ENCODE results near the gene LRP6. TPM values are rescaled to one million over a fixed set of nuclear protein-coding genes. Genes with fewer than 3 reads are reported as not detected.

LRP6 gene
- total RNA-seq, 2 donors from 2014 or later: 26.2 to 37.9 TPM

GRCh38 chr12:12091977-12092663 is 174.7 kb downstream of the LRP6 start:
- no peak for TF ChIP-seq CTCF (IDR thresholded peaks at IDR 0.05)
- no peaks in the 10 kb centered on the region for H3K9me3 ChIP-seq
- no peaks in the 10 kb centered on the region for H3K27me3 ChIP-seq
- H3K4me3 ChIP-seq: no peak overlapping the region
- intact Hi-C loops (cut with DNase I): no loop called here
- no peaks in the 10 kb centered on the region for H3K36me3 ChIP-seq
- H3K9ac ChIP-seq (ENCODE audit: low read depth in 2 of 2, low read length in 2 of 2): no peak overlapping the region
- H3K27ac ChIP-seq: no peak overlapping the region
- no peak for DNase-seq
- no peaks in the 10 kb centered on the region for H3K4me1 ChIP-seq

DNA sequence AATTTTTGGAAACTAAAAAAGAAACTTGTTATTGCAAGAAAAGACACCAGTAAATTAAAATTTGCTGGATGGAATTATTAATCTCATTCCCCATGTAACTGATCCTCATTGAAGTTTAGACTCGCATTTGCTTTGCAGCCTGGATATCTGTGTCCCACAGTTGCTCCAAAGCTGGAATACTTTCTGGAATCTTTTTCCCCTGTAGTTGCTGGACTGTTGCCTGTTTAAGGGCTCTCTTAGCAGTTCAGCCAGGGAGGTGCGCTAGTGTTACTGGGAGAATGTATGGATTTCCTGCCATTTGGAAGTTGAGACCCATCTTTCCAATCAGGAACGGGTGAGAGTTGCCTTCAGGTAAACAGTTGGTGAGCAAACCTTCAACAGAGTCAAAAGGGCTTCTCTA is 175.8 kb downstream of the LRP6 start:
- no peak for TF ChIP-seq CTCF (IDR thresholded peaks at IDR 0.05)
- no peak overlapping the region for H3K4me3 ChIP-seq
- H3K27ac ChIP-seq: no peak overlapping the region
- no peaks in the 10 kb centered on the region for H3K36me3 ChIP-seq
- H3K4me1 ChIP-seq: no peaks in the 10 kb centered on the region
- H3K9ac ChIP-seq (ENCODE audit: low read depth in 2 of 2, low read length in 2 of 2): no peak overlapping the region
- no peaks in the 10 kb centered on the region for H3K27me3 ChIP-seq
- no peak for DNase-seq
- no peaks in the 10 kb centered on the region for H3K9me3 ChIP-seq
- intact Hi-C loops (cut with DNase I): no loop called here

DNA sequence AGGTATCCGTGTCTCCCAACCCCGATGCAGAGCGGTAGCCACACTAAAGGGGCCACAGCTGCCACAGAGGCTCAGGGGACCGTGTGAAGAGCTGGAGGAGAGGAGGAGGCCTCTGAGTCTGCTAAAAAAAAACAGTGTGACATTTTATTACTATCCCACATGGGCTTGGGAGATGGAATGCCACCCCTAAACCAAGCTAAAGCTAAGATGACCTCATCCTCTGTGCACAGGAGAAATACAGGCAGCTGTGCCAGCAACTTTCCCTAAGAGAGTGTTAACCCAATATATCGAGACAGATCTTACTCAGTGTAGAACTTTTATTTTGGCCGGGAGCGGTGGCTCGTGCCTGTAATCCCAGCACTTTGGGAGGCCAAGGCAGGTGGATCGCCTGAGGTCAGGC is 178.1 kb downstream of the LRP6 start:
- no peaks in the 10 kb centered on the region for H3K27me3 ChIP-seq
- TF ChIP-seq CTCF (IDR thresholded peaks at IDR 0.05): no peak
- H3K4me1 ChIP-seq: no peaks in the 10 kb centered on the region
- H3K9ac ChIP-seq (ENCODE audit: low read depth in 2 of 2, low read length in 2 of 2): no peak overlapping the region
- DNase-seq: no peak
- no peaks in the 10 kb centered on the region for H3K9me3 ChIP-seq
- no peak overlapping the region for H3K4me3 ChIP-seq
- intact Hi-C loops (cut with DNase I): no loop called here
- H3K36me3 ChIP-seq: no peaks in the 10 kb centered on the region
- no peak overlapping the region for H3K27ac ChIP-seq

DNA sequence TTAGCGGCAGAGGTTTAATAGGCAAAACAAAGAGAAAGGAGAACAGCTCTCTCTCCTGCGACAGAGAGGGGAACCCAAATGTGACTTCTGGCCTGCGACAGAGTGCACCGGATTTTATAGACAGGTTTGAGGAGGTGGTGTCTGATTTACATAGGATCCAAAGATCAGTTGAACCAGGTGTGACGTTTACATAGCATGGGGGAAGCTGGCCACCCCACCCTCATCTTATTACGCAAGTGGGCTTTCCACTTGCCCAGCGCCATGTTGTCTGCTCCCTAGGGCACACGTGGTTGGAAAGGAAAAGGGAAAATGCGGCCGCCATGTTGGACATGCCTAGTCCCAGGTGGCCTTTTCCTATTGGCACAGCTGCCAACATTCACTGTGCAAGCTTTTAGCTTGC is 178.7 kb downstream of the LRP6 start:
- intact Hi-C loops (cut with DNase I): no loop called here
- H3K9ac ChIP-seq (ENCODE audit: low read depth in 2 of 2, low read length in 2 of 2): no peak overlapping the region
- no peak overlapping the region for H3K27ac ChIP-seq
- no peaks in the 10 kb centered on the region for H3K36me3 ChIP-seq
- no peak for TF ChIP-seq CTCF (IDR thresholded peaks at IDR 0.05)
- no peaks in the 10 kb centered on the region for H3K4me1 ChIP-seq
- H3K9me3 ChIP-seq: no peaks in the 10 kb centered on the region
- DNase-seq: no peak
- no peaks in the 10 kb centered on the region for H3K27me3 ChIP-seq
- no peak overlapping the region for H3K4me3 ChIP-seq

- Histone ChIP-seq H3K9me3 (no peaks in the 10 kb centered on the region), H3K27ac (no peak overlapping the region), H3K4me1 (no peaks in the 10 kb centered on the region), H3K9ac (ENCODE audit: low read depth in 2 of 2, low read length in 2 of 2) (no peak overlapping the region), H3K27me3 (no peaks in the 10 kb centered on the region), H3K36me3 (no peaks in the 10 kb centered on the region), H3K4me3 (no peak overlapping the region)
- intact Hi-C loops (cut with DNase I): no loop called here
- no peak for TF ChIP-seq CTCF (IDR thresholded peaks at IDR 0.05)
- DNase-seq: no peak
Measured at GRCh38 chr12:12087693-12088034, 179.2 kb downstream of the LRP6 start.

All from colonic mucosa (tissue), 4 donors.